SK-N-SH (cell line): ENCODE data around the gene KCNQ4. TPM values are rescaled to one million over a fixed set of nuclear protein-coding genes. Genes with fewer than 3 reads are reported as not detected.

Experiments
- CTCF ChIA-PET: fragments of 300-600, 350-600 bp; formaldehyde crosslinking; extraction: SDS; loops from one replicate; lab custom pipeline; 2021; lab: Yijun Ruan, JAX
- POLR2A ChIA-PET: fragments of 350-600 bp; sonication (Branson Sonifier 250); formaldehyde crosslinking; extraction: SDS; loops from one replicate; lab custom pipeline; 2020; ENCODE audit warnings: antibody characterized with exemption, inconsistent platforms; lab: Yijun Ruan, JAX
- DNase-seq: peaks from one replicate; pipeline ENCODE4 v3.0.0; 2012
- H2AFZ ChIP-seq: fragments of 200-600 bp; sonication (generic); 2 replicates; pipeline ENCODE4 v1.8.1; 2016; ENCODE audit warnings: antibody characterized with exemption, mild to moderate bottlenecking, low read depth
- H3F3A ChIP-seq: fragments of 200-600 bp; sonication (generic); replicated peaks from 2 replicates; pipeline ENCODE3; 2016; ENCODE audit warnings: antibody characterized with exemption, mild to moderate bottlenecking; ENCODE audit not compliant: insufficient read depth
- H3K27ac ChIP-seq, 2 experiments: fragments of 200-500 bp in 1 of 2; fragments of 200-600 bp in 1 of 2; sonication (Bioruptor generic) in 1 of 2; sonication (generic), shearing (Covaris generic) in 1 of 2; 2 replicates each; pipeline versions ENCODE4 v1.5.1 to v1.6.1; 2014 to 2016; ENCODE audit warnings: low read depth in 2 of 2, inconsistent platforms in 1 of 2, low read length in 1 of 2, mild to moderate bottlenecking in 1 of 2, mixed read lengths in 1 of 2
- H3K27me3 ChIP-seq: fragments of 200-600 bp; sonication (generic), shearing (Covaris generic); 2 replicates; pipeline ENCODE4 v1.6.1; 2016; ENCODE audit warnings: mixed run types; ENCODE audit not compliant: insufficient read depth
- H3K36me3 ChIP-seq, 2 experiments: fragments of 200-500 bp in 1 of 2; fragments of 200-600 bp in 1 of 2; sonication (Bioruptor generic) in 1 of 2; sonication (generic) in 1 of 2; replicated peaks in 1 of 2; 2 replicates each; pipeline versions ENCODE3 to v1.5.1; 2014 to 2016; ENCODE audit warnings: low read length in 1 of 2, mild to moderate bottlenecking in 1 of 2; ENCODE audit not compliant: insufficient read depth in 2 of 2, control insufficient read depth in 1 of 2
- H3K4me1 ChIP-seq, 2 experiments: fragments of 200-500 bp in 1 of 2; fragments of 200-600 bp in 1 of 2; sonication (Bioruptor generic) in 1 of 2; sonication (generic), shearing (Covaris generic) in 1 of 2; 2 replicates each; pipeline versions ENCODE4 v1.5.1 to v1.6.1; 2014 to 2016; ENCODE audit warnings: low read depth in 1 of 2, low read length in 1 of 2, mixed run types in 1 of 2; ENCODE audit not compliant: insufficient read depth in 2 of 2, control insufficient read depth in 1 of 2
- H3K4me2 ChIP-seq: fragments of 200-600 bp; sonication (generic), shearing (Covaris generic); 2 replicates; pipeline ENCODE4 v1.6.1; 2017; ENCODE audit warnings: mixed run types
- H3K4me3 ChIP-seq, 2 experiments: fragments of 200-500 bp in 1 of 2; fragments of 200-600 bp in 1 of 2; sonication (Bioruptor generic) in 1 of 2; sonication (generic), shearing (Covaris generic) in 1 of 2; 2 replicates each; pipeline versions ENCODE4 v1.5.1 to v1.8.1; 2014 to 2016; ENCODE audit warnings: low read depth in 2 of 2, inconsistent platforms in 1 of 2, low read length in 1 of 2, mild to moderate bottlenecking in 1 of 2, mixed read lengths in 1 of 2, moderate library complexity in 1 of 2
- H3K79me2 ChIP-seq: fragments of 200-600 bp; sonication (generic); 2 replicates; pipeline ENCODE4 v1.8.1; 2017; ENCODE audit warnings: mild to moderate bottlenecking; ENCODE audit not compliant: insufficient read depth
- H3K9ac ChIP-seq: fragments of 200-600 bp; sonication (generic); 2 replicates; pipeline ENCODE4 v1.6.1; 2017; ENCODE audit warnings: mixed run types
- H3K9me2 ChIP-seq: fragments of 200-600 bp; sonication (generic); 2 replicates; pipeline ENCODE4 v1.6.1; 2017; ENCODE audit warnings: mixed run types
- H3K9me3 ChIP-seq: fragments of 200-600 bp; sonication (generic); 2 replicates; pipeline ENCODE4 v1.6.1; 2017; ENCODE audit warnings: mixed run types, mild to moderate bottlenecking, moderate library complexity
- H4K20me1 ChIP-seq: fragments of 200-600 bp; sonication (generic); 2 replicates; pipeline ENCODE4 v1.6.1; 2017; ENCODE audit warnings: mild to moderate bottlenecking, mixed run types; ENCODE audit not compliant: insufficient read depth
- FOSL2 ChIP-seq: IDR thresholded peaks from 2 replicates; pipeline ENCODE4 v1.4.0; 2012; ENCODE audit warnings: low read depth, mild to moderate bottlenecking, moderate library complexity, borderline replicate concordance
- FOXJ3 ChIP-seq: sonication (generic); formaldehyde crosslinking; IDR thresholded peaks from 2 replicates; pipeline ENCODE4 v1.5.1; 2020; ENCODE audit warnings: mild to moderate bottlenecking, missing genetic modification reagents
- GATA2 ChIP-seq: sonication (generic); formaldehyde crosslinking; IDR thresholded peaks from 2 replicates; pipeline ENCODE4 v1.5.0; 2020; ENCODE audit warnings: mild to moderate bottlenecking, missing genetic modification reagents
- JUND ChIP-seq: IDR thresholded peaks from 2 replicates; pipeline ENCODE4 v1.4.0; 2012
- MEF2A ChIP-seq: IDR thresholded peaks from 2 replicates; pipeline ENCODE4 v1.4.0; 2012; ENCODE audit warnings: low read depth, borderline replicate concordance
- MXI1 ChIP-seq: IDR thresholded peaks from 2 replicates; pipeline ENCODE4 v1.6.1; 2012; ENCODE audit warnings: mild to moderate bottlenecking, low read depth, low read length, improper control_type of control experiment
- NRF1 ChIP-seq: IDR thresholded peaks from 2 replicates; pipeline ENCODE4 v1.6.1; 2012; ENCODE audit warnings: low read depth, mild to moderate bottlenecking, low read length
- PBX3 ChIP-seq: IDR thresholded peaks from 2 replicates; pipeline ENCODE4; 2012
- POLR2AphosphoS5 ChIP-seq: IDR thresholded peaks from 2 replicates; pipeline ENCODE4 v1.6.1; 2012; ENCODE audit warnings: low read depth, low read length
- RCOR1 ChIP-seq: fragments of 150-350 bp; IDR thresholded peaks from 2 replicates; pipeline ENCODE4 v1.6.1; 2017; ENCODE audit warnings: antibody characterized with exemption, low read length
- REST ChIP-seq: IDR thresholded peaks from 2 replicates; pipeline ENCODE4 v1.6.1; 2012; ENCODE audit warnings: mild to moderate bottlenecking, low read depth, low read length, moderate library complexity
- TAF1 ChIP-seq: IDR thresholded peaks from 2 replicates; pipeline ENCODE4 v1.6.1; 2012; ENCODE audit warnings: low read depth, mild to moderate bottlenecking, low read length, moderate library complexity, borderline replicate concordance
- WGBS: methylation state at CpG from one replicate; pipeline ENCODE4 v1.1.6; 2017; ENCODE audit warnings: low lambda C conversion rate; 5-methylcytosine and 5-hydroxymethylcytosine counted together
- polyA plus RNA-seq, 3 experiments: library from polyadenylated mRNA; depleted of rRNA; stranded (reverse); fragments of >200 nt; gene quantifications; 2 replicates each; pipeline ENCODE4 v1.2.3, GENCODE V29; 2012
- TF ChIP-seq, protein P1 (sequence below): IDR thresholded peaks from 2 replicates; pipeline ENCODE4 v1.4.0; 2012; ENCODE audit warnings: low read depth, borderline replicate concordance
- TF ChIP-seq, protein P2 (sequence below): fragments of 150-350 bp; IDR thresholded peaks from 2 replicates; pipeline ENCODE4 v1.6.1; 2017; ENCODE audit warnings: antibody characterized with exemption, low read length, low read depth, borderline replicate concordance

Gene KCNQ4
- polyA plus RNA-seq, 1 of the 3 experiments (the other 2 are of a cell fraction): 0.15 TPM

DNA sequence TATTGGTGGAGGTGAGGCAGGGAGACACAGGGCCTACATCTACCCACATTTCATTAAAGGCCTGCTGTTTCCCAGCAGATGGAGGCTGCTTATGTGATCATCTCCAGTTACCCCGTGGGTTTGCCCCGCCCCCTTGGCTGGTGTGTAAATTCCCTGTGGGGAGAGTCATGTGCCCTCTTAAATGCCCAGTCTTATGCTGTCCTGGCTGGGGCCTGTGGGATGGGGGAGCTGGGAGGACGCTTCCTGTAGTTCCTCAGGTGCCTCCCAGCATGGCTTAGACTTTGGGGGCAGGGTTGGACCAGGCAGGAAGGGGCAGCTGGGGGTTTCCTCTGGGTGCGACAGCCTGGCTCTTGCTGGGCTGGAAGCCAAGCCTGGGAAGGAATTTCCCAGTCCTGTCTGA is 94.1 kb downstream of the KCNQ4 start (continued):
- TF ChIP-seq, protein P1, sequence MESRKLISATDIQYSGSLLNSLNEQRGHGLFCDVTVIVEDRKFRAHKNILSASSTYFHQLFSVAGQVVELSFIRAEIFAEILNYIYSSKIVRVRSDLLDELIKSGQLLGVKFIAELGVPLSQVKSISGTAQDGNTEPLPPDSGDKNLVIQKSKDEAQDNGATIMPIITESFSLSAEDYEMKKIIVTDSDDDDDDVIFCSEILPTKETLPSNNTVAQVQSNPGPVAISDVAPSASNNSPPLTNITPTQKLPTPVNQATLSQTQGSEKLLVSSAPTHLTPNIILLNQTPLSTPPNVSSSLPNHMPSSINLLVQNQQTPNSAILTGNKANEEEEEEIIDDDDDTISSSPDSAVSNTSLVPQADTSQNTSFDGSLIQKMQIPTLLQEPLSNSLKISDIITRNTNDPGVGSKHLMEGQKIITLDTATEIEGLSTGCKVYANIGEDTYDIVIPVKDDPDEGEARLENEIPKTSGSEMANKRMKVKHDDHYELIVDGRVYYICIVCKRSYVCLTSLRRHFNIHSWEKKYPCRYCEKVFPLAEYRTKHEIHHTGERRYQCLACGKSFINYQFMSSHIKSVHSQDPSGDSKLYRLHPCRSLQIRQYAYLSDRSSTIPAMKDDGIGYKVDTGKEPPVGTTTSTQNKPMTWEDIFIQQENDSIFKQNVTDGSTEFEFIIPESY: peak; percentile 48; the same call in 1 of the 2 replicates
- TF ChIP-seq TAF1 (0 out of 2 replicates have a peak, but pooled peaks have one; percentile 49), MEF2A (no peak; the same call in 1 of the 2 replicates)
- TF ChIP-seq, all 33 proteins: peak for 14

- ChIA-PET CTCF (interaction anchor here (1.0 kb wide), 1 partner anchor 74 kb away, joined by 4 read pairs; no protein-coding TSS in a partner anchor), POLR2A (no interaction called here)
Observed at GRCh38 chr1:40878906-40879305, 95.3 kb downstream of the KCNQ4 start.

DNA sequence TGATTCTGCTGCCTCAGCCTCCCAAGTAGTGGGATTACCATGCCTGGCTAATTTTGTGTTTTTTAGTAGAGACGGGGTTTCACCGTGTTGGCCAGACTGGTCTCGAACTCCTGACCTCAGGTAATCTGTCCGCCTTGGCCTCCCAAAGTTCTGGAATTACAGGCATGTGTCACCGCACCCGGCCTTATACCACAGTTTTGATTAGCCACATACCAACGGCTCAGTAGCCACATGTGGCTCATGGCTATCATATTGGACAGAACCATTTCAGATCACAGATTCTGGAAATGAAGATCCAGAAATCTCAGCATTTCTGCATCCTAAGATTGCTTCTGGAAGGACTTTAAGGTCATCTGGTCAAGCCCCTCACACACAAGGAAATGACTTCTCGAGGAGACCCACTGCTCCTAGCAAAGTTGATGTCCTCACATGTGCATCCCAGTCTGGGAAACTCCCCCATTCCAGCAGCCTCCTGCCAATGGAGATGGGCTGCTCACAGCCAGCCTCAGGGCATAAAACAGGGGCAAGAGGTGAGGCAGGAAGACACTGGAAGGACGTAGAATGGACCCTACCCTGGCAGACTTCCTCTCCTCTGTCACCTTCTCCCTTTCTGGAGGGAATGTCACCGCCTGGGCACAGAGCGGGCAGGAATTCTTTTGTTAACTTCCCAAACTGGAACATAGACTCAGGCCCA is 96.0 kb downstream of the KCNQ4 start:
- 0 out of 4 replicates have a peak overlapping the region, but pooled peaks of 1 of the 2 experiments have one; percentile 90 for H3K27ac ChIP-seq
- no peak for DNase-seq
- no peaks in the 10 kb centered on the region for H3K36me3 ChIP-seq
- no peaks in the 10 kb centered on the region for H3K27me3 ChIP-seq
- H3K9me2 ChIP-seq: no peaks in the 10 kb centered on the region
- H3K4me3 ChIP-seq: no peak overlapping the region
- POLR2A ChIA-PET: no interaction called here
- no peaks in the 10 kb centered on the region for H3K9me3 ChIP-seq
- no peaks in the 10 kb centered on the region for H4K20me1 ChIP-seq
- peaks cover 7 to 28% of the 10 kb centered on the region in 2 experiments; a peak in 3 of 4 replicates for H3K4me1 ChIP-seq
- CTCF ChIA-PET: interaction anchor here (0.8 kb wide), 1 partner anchor 10 kb away, joined by 3 read pairs; no protein-coding TSS in a partner anchor
- H3K4me2 ChIP-seq: no peak overlapping the region
- 97% methylated on average over 10 of the region's 11 CpGs for WGBS
- peaks cover 42% of the 10 kb centered on the region for H3F3A ChIP-seq
- H3K9ac ChIP-seq: no peak overlapping the region
- H3K79me2 ChIP-seq: no peaks in the 10 kb centered on the region
- no peak overlapping the region for H2AFZ ChIP-seq
- TF ChIP-seq JUND: no peak
- TF ChIP-seq FOXJ3 (CRISPR knock-in tag): no peak
- no peak for TF ChIP-seq FOSL2
- TF ChIP-seq, protein P2, sequence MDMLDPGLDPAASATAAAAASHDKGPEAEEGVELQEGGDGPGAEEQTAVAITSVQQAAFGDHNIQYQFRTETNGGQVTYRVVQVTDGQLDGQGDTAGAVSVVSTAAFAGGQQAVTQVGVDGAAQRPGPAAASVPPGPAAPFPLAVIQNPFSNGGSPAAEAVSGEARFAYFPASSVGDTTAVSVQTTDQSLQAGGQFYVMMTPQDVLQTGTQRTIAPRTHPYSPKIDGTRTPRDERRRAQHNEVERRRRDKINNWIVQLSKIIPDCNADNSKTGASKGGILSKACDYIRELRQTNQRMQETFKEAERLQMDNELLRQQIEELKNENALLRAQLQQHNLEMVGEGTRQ: no peak
- TF ChIP-seq MXI1: no peak
- no peak for TF ChIP-seq PBX3
- no peak for TF ChIP-seq REST
- TF ChIP-seq POLR2AphosphoS5: no peak
- TF ChIP-seq RCOR1: no peak

More at GRCh38 chr1:40878906-40879305, 95.3 kb downstream of the KCNQ4 start:
- 95% methylated on average over 2 of the region's 2 CpGs for WGBS
- H3K79me2 ChIP-seq: no peaks in the 10 kb centered on the region
- no peaks in the 10 kb centered on the region for H3K9me3 ChIP-seq
- H2AFZ ChIP-seq: no peak overlapping the region; the same call in 1 of the 2 replicates
- no peak for DNase-seq
- no peaks in the 10 kb centered on the region for H3K27me3 ChIP-seq
- TF ChIP-seq MXI1: no peak
- no peak for TF ChIP-seq FOXJ3 (CRISPR knock-in tag)
- no peak for TF ChIP-seq NRF1
- TF ChIP-seq GATA2 (CRISPR knock-in tag): no peak
- TF ChIP-seq, protein P2: no peak
- no peaks in the 10 kb centered on the region for H3K36me3 ChIP-seq
- H3K4me1 ChIP-seq: peaks cover 7 to 28% of the 10 kb centered on the region in 2 experiments; a peak in 3 of 4 replicates
- H3K9me2 ChIP-seq: no peaks in the 10 kb centered on the region
- no peak overlapping the region for H3K4me2 ChIP-seq
- H3F3A ChIP-seq: peaks cover 42% of the 10 kb centered on the region
- H4K20me1 ChIP-seq: no peaks in the 10 kb centered on the region
- peak overlapping the region in 1 of 2 experiments; percentile 90; a peak in 2 of 4 replicates for H3K27ac ChIP-seq
- no peak overlapping the region for H3K4me3 ChIP-seq
- H3K9ac ChIP-seq: no peak overlapping the region
